Lower lobe of right lung (tissue), 2 donors: Measurements from ENCODE around the gene ARFRP1. TPM values are rescaled to one million over a fixed set of nuclear protein-coding genes. Genes with fewer than 3 reads are reported as not detected.

Experiments
- ATAC-seq, 2 donors: fragments of 200-7000 bp; cut with Tn5 transposase; one replicate each; pipeline ENCODE4 v1.9.1; 2020 to 2022; ENCODE audit warnings: mild to moderate bottlenecking in 2 of 2, moderate library complexity in 2 of 2
- DNase-seq: peaks from one replicate; pipeline ENCODE4 v3.0.0-alpha.2; 2020
- H3K27ac ChIP-seq: fragments of 200-600 bp; one replicate; pipeline ENCODE4 v1.8.0; 2022
- H3K27me3 ChIP-seq: fragments of 200-600 bp; one replicate; pipeline ENCODE4 v1.8.0; 2022; ENCODE audit warnings: low read depth
- H3K36me3 ChIP-seq: fragments of 200-600 bp; one replicate; pipeline ENCODE4 v1.8.0; 2022; ENCODE audit warnings: mild to moderate bottlenecking
- H3K4me1 ChIP-seq: fragments of 200-600 bp; one replicate; pipeline ENCODE4 v1.8.0; 2022
- H3K4me3 ChIP-seq: fragments of 200-600 bp; one replicate; pipeline ENCODE4 v1.8.0; 2022; ENCODE audit warnings: mild to moderate bottlenecking
- H3K9me3 ChIP-seq: fragments of 200-600 bp; one replicate; pipeline ENCODE4 v1.8.0; 2022
- intact Hi-C: fragments of 100-400 bp; cut with DNase I; formaldehyde crosslinking; loops from one replicate; pipeline ENCODE4 v1.11.0; 2022
- total RNA-seq: library from RNA; stranded (reverse); fragmentation: NEBNext Ultra II Directional; extraction: Animal tissue kit (Norgen Biotek cat#: 25700); gene quantifications from one replicate; pipeline ENCODE4 v1.2.1, GENCODE V29; 2021
- TF ChIP-seq, protein P1 (sequence below): fragments of 200-600 bp; IDR thresholded peaks from one replicate; pipeline ENCODE4 v1.8.0; 2022; ENCODE audit warnings: antibody characterized with exemption, mild to moderate bottlenecking
- donor health status: DM: no; HTN: yes; CAD: no; lungs with severe emphysema.

ARFRP1 gene
- total RNA-seq, 1 donor from 2014 or later = 44.3 TPM

DNA sequence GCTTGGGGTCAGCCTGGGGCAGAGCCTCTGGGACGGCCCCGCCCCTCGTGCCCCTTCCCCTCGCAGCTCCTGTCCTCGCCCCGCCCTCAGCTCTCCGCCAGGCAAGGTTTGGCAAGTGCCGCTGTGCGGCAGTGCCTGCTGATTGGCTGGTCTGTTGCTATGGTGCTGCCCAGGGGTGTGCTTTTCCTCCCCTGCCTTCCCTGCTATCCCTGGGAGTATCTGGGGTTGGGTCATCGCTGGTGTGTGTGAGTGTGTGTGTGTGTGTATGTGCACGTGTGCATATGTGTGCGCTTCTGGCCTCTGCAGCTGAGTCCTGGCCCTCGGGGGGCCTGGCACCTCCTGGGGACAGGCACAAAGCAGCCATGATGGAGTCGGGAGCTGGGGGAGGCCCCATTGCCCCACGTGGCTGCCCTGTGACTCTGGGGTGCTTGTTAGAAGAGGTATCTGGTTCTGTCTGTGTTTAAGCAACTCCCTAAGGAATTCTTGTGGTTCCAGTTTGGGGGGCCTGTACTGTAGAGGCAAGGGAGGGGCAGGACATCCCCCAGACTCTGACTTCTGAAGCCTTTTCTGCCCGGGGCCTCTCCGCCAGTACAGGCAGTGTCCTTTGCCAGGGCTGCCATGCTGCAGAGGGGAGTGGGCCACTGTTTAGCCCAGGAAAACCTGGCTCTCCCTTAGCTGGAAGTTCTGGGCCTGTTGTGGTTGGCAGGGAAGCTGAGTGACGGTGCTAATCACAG lies 42.7 kb downstream of the ARFRP1 start:
- DNase-seq (no peak), ATAC-seq (no peak)
- Histone ChIP-seq H3K36me3 (peaks cover 74% of the 10 kb centered on the region), H3K9me3 (no peaks in the 10 kb centered on the region), H3K27ac (no peak overlapping the region), H3K4me1 (no peaks in the 10 kb centered on the region), H3K4me3 (no peak overlapping the region), H3K27me3 (no peaks in the 10 kb centered on the region)
- TF ChIP-seq, protein P1, sequence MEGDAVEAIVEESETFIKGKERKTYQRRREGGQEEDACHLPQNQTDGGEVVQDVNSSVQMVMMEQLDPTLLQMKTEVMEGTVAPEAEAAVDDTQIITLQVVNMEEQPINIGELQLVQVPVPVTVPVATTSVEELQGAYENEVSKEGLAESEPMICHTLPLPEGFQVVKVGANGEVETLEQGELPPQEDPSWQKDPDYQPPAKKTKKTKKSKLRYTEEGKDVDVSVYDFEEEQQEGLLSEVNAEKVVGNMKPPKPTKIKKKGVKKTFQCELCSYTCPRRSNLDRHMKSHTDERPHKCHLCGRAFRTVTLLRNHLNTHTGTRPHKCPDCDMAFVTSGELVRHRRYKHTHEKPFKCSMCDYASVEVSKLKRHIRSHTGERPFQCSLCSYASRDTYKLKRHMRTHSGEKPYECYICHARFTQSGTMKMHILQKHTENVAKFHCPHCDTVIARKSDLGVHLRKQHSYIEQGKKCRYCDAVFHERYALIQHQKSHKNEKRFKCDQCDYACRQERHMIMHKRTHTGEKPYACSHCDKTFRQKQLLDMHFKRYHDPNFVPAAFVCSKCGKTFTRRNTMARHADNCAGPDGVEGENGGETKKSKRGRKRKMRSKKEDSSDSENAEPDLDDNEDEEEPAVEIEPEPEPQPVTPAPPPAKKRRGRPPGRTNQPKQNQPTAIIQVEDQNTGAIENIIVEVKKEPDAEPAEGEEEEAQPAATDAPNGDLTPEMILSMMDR = no peak
- intact Hi-C loops = no loop called here

DNA sequence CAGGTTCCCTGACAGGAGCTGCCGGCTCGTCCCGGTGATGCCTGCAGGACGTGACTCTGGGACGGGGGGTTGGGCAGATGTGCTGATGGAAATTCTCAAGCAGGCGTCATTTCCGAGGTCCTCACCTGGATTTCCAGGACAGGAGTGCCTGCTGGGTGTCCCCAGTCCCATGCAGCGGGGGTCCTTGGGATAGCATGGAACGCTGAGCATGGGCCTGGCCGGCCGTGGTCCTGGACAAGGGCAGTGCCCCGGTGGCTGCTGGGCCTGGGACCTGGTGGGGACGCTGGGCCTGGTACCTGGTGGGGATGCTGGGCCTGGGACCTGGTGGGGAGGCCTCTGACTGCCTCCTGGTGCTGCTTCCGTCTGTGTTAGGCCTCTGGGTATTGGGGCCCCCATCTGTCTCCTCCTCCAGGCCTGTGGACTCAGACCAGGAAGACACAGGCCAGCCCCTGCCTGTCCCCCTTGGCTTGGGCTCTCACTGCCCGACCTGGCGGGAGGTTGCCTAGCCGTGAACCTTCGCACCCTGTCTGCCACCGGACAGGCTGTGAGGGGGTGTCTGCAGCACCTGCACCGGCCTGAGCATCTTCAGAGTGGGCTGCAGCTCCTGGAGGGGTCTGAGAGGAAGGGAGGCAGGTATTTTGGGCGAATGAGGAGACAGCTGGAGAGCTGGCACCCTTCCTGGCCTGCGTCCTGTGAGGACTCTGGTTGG lies 43.5 kb downstream of the ARFRP1 start:
- no peak for DNase-seq

DNA sequence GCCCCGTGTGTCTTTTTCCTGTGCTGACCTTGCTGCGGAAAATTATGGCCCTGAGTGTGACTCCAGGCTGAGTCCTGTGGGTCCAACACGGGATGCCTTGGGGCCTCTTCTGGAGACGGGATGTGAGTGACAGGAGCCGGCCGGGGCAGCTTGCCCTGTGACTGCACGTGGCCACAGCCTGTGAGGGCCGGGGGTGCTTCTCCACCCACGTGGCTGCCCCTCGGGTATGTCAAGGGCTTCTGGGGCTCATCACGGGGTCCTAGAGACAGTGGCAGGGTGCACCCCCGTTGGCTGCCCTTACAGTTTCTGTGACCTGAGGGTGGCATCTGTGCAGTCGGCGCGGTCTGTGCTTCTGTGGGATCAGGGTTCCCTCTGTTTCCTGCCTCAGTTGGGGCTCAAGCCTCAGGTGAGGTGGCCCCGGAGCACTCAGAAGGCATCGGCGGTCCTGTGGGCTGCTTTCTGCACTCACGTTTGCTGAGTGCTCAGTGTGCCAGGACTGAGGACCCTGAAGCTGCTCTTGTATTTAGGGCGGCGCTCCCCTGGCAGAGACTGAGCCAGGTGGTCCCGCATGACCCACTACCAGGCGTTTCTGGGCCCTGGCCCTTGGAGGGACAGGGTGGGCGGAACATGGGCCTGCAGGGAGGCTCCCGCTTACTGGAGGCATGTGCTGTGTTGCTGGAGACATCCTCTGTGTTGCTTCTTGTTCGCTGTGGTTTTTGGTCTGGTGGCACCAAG lies 44.3 kb downstream of the ARFRP1 start:
- no peak overlapping the region for H3K4me3 ChIP-seq
- H3K4me1 ChIP-seq = peaks cover 10% of the 10 kb centered on the region
- TF ChIP-seq, protein P1 = no peak
- intact Hi-C loops = no loop called here
- H3K27ac ChIP-seq = no peak overlapping the region
- ATAC-seq = no peak
- no peaks in the 10 kb centered on the region for H3K9me3 ChIP-seq
- H3K36me3 ChIP-seq = peaks cover 64% of the 10 kb centered on the region
- no peaks in the 10 kb centered on the region for H3K27me3 ChIP-seq
- DNase-seq = no peak

More for the DNA sequence above, 43.5 kb downstream of the ARFRP1 start:
- no peak for ATAC-seq
- no peaks in the 10 kb centered on the region for H3K9me3 ChIP-seq
- intact Hi-C loops = no loop called here
- no peak overlapping the region for H3K27ac ChIP-seq
- TF ChIP-seq, protein P1 = no peak
- H3K4me1 ChIP-seq = peaks cover 5% of the 10 kb centered on the region
- no peak overlapping the region for H3K4me3 ChIP-seq
- peaks cover 72% of the 10 kb centered on the region for H3K36me3 ChIP-seq
- H3K27me3 ChIP-seq = no peaks in the 10 kb centered on the region

DNA sequence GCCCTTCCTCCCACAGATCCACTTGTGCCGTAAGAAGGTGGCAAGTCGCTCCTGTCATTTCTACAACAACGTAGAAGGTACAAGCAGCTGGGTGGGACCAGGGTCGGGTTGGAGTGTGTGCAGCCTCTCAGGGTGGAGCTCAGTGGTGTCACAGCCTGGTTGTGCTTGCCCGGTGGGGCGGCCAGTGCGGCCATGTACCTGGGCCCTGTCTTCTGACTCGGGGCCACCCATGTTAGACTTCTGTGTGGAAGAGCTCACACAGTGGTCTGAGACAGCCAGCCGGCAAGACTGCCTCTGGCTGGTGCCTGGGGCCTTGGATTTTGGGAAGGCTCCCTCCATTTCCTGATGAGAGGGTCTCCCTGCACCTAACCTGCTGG lies 45.0 kb downstream of the ARFRP1 start:
- intact Hi-C loops = no loop called here
- Histone ChIP-seq H3K27me3 (no peaks in the 10 kb centered on the region), H3K4me3 (no peak overlapping the region), H3K4me1 (peaks cover 13% of the 10 kb centered on the region), H3K9me3 (no peaks in the 10 kb centered on the region), H3K36me3 (peaks cover 58% of the 10 kb centered on the region), H3K27ac (no peak overlapping the region)
- DNase-seq = no peak
- no peak for ATAC-seq
- TF ChIP-seq, protein P1 = no peak

DNA sequence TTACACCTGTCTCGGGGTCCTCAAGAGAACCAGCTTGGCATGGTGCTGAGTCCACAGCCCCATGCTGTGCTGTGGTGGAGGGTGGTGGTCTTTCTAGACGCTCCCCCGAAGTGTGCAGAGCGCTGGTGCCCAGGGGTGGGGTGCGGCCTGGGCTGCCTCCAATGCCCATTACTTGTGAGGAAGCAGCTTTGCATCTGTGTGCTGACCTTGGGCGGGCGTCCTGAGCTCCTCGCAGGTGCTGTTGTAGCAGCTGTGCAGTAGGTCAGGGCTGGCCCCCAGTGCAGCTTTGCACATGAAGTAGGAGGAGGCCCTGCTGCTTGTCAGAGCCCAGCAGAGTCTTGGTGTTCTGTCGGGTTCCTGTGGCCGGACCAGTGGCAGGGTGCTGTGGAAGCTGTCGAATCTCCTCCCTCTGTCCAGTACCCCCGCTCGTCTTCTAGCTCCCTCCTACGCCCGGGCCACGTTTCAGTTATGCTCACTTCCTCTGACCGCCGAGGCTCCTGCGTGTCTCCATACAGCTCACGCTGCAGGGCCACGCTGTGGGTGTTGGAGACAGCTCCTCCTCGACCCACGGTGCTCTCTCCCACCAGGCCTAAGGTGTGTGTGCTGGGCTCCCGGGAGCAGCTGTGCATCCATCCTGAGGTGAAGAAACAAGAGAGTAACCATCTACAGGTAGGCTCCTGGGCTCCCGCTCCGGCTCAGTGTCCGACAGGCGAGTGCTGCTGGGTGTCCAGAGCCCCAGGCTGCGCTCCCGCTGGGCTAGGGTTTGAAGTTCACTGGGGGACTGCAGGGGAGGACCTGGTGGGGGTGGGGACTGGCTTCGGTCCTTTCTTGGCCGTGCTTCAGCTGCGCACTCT lies 45.6 kb downstream of the ARFRP1 start:
- peaks cover 51% of the 10 kb centered on the region for H3K36me3 ChIP-seq
- DNase-seq = no peak
- intact Hi-C loops = no loop called here
- no peak overlapping the region for H3K4me3 ChIP-seq
- H3K27me3 ChIP-seq = no peaks in the 10 kb centered on the region
- H3K9me3 ChIP-seq = no peaks in the 10 kb centered on the region
- peaks cover 18% of the 10 kb centered on the region for H3K4me1 ChIP-seq
- no peak overlapping the region for H3K27ac ChIP-seq
- TF ChIP-seq, protein P1 = no peak
- no peak for ATAC-seq
